ENCODE measurements around the gene PAX5.
"Not testable (repeated sequence)": the region's sequence is repeated elsewhere in the genome, so short reads cannot be mapped to it uniquely, and the experiment has no call there.

Gene PAX5

DNA sequence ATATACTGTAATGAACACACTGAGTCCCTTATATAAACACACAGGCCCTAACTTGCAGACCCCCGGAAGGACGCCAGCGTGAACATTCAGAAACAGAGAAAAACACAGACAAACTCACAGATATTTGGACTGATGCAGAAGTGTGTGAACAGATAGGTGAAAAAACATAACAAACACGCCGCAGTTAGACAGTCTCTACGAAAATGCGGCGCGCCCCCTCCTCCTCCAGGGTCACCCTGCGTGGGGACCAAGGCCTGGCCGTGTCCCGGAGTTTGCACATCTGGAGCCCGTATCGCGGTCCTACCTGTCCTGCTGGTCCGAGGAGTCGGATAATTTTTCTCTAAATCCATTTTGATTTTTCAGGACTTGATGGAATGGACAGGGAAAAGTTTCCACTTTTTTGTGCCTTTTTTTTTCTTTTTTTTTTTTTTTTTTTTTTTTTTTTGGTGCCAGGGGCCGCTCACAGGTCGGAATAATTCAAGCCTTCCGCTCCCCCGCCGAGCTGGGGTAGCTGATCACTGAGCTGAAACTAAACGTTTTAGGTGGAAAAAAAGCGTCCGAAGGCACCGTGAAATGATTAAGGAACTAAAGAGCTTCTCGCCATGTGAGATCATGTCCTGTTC lies at the start of gene PAX5:
Gene PAX5 (minus strand): TSS at position 587 of the 623 bp plus-strand sequence. CDS start 237 bp downstream, at position 350.
- Histone ChIP-seq H3K79me2 (ENCODE audit: low read length) (no peaks in the 10 kb centered on the region), H3K9ac (ENCODE audit: low read length) (no peak within 1 kb of the TSS; the same call in 1 of the 2 replicates), H3K27me3 (replicated peaks; ENCODE audit: insufficient read depth, low read length) (peaks cover 88% of the 10 kb centered on the region), H3K27ac (ENCODE audit: low read length) (no peak within 1 kb of the TSS), H3K4me3 (ENCODE audit: low read length) (peak within 1 kb of the TSS; percentile 54), H3F3A (ENCODE audit: insufficient read depth, low read length) (peaks cover 4% of the 10 kb centered on the region; the same call in 1 of the 2 replicates), H3K4me1 (ENCODE audit: low read length) (peaks cover 6% of the 10 kb centered on the region; the same call in 1 of the 2 replicates), H2AFZ (ENCODE audit: low read length) (peak within 1 kb of the TSS; percentile 74), H3K4me2 (ENCODE audit: low read depth, low read length) (peak within 1 kb of the TSS; percentile 95), H3K36me3 (replicated peaks; ENCODE audit: insufficient read depth, low read length) (no peaks in the 10 kb centered on the region), H3K9me3 (replicated peaks; ENCODE audit: insufficient read depth, low read length) (no peaks in the 10 kb centered on the region), H4K20me1 (ENCODE audit: insufficient read depth, low read length) (no peaks in the 10 kb centered on the region), H3K9me2 (replicated peaks; ENCODE audit: insufficient read depth, low read length) (no peaks in the 10 kb centered on the region)
- TF ChIP-seq EZH2phosphoT487 (IDR thresholded peaks at IDR 0.05; ENCODE audit: low read length) (no peak), EZH2 (optimal IDR thresholded peaks at IDR 0.05; ENCODE audit: low read depth, low read length) (no peak)
- TF ChIP-seq, protein P1, sequence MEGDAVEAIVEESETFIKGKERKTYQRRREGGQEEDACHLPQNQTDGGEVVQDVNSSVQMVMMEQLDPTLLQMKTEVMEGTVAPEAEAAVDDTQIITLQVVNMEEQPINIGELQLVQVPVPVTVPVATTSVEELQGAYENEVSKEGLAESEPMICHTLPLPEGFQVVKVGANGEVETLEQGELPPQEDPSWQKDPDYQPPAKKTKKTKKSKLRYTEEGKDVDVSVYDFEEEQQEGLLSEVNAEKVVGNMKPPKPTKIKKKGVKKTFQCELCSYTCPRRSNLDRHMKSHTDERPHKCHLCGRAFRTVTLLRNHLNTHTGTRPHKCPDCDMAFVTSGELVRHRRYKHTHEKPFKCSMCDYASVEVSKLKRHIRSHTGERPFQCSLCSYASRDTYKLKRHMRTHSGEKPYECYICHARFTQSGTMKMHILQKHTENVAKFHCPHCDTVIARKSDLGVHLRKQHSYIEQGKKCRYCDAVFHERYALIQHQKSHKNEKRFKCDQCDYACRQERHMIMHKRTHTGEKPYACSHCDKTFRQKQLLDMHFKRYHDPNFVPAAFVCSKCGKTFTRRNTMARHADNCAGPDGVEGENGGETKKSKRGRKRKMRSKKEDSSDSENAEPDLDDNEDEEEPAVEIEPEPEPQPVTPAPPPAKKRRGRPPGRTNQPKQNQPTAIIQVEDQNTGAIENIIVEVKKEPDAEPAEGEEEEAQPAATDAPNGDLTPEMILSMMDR (IDR thresholded peaks at IDR 0.05; ENCODE audit: low read length): no peak
- DNase-seq: no peak

DNA sequence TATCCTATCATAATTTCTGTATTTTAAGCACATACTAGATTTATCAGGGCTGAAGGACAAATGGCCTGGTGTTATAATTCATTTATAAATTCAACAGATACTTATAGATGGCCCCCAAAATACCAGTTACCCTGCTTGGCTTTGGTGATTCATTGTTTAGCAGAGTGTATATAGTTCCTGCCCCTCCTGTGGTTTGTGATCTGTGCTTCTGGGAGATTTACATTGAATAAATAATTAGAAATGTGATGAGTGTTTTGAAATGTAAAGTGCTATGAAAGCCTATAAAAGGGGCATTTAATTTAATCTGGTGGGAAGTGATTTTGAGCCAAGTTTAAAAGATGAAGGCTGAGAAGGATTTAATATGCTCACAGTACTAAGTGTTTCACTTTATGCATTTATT lies 49.6 kb upstream of the PAX5 start:
- no peaks in the 10 kb centered on the region for H3K9me3 ChIP-seq (replicated peaks; ENCODE audit: insufficient read depth, low read length)
- H3K79me2 ChIP-seq (ENCODE audit: low read length): peaks cover 50% of the 10 kb centered on the region
- H3K36me3 ChIP-seq (replicated peaks; ENCODE audit: insufficient read depth, low read length): no peaks in the 10 kb centered on the region
- no peaks in the 10 kb centered on the region for H3F3A ChIP-seq (ENCODE audit: insufficient read depth, low read length)
- no peak overlapping the region for H3K27ac ChIP-seq (ENCODE audit: low read length)
- peaks cover 9% of the 10 kb centered on the region; the same call in 1 of the 2 replicates for H3K4me1 ChIP-seq (ENCODE audit: low read length)
- H3K4me3 ChIP-seq (ENCODE audit: low read length): no peak overlapping the region
- H3K4me2 ChIP-seq (ENCODE audit: low read depth, low read length): no peak overlapping the region
- H3K9ac ChIP-seq (ENCODE audit: low read length): no peak overlapping the region
- TF ChIP-seq EZH2phosphoT487 (IDR thresholded peaks at IDR 0.05; ENCODE audit: low read length) (no peak), EZH2 (optimal IDR thresholded peaks at IDR 0.05; ENCODE audit: low read depth, low read length) (no peak)
- TF ChIP-seq, protein P1 (IDR thresholded peaks at IDR 0.05; ENCODE audit: low read length): no peak
- H3K9me2 ChIP-seq (replicated peaks; ENCODE audit: insufficient read depth, low read length): no peaks in the 10 kb centered on the region
- peaks cover 3% of the 10 kb centered on the region; the same call in 1 of the 2 replicates for H4K20me1 ChIP-seq (ENCODE audit: insufficient read depth, low read length)
- H2AFZ ChIP-seq (ENCODE audit: low read length): no peak overlapping the region
- H3K27me3 ChIP-seq (replicated peaks; ENCODE audit: insufficient read depth, low read length): no peaks in the 10 kb centered on the region
- no peak for DNase-seq

DNA sequence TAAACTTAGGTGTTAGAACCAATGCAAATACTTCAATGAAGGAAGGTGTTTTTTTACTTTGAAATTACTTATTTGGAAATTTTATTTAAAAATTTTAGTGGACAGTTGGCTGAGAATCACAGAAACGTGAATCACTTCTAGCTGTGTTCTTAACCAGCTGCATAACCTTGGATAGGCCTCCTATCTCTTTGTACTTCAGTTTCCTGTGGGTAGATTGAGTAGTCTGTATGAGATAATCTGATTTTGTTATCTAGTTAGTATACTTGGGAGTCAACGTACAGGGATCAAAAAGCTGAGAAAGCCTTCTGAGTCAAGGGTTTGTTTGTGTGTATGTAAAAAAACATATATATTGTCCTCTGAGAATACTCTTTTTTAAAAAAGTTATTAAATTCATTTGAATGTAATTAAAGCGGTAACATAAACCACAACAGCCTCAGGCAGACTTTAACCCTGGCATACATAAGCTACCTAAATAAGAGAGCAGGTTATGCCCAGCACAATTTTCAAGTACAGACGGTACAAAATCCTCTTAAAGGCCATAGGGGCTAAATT lies 48.2 kb upstream of the PAX5 start:
- Histone ChIP-seq H3K9ac (ENCODE audit: low read length) (no peak overlapping the region), H3K4me1 (ENCODE audit: low read length) (peaks cover 9% of the 10 kb centered on the region; the same call in 1 of the 2 replicates), H4K20me1 (ENCODE audit: insufficient read depth, low read length) (peaks cover 3% of the 10 kb centered on the region; the same call in 1 of the 2 replicates), H3K79me2 (ENCODE audit: low read length) (peaks cover 50% of the 10 kb centered on the region), H3K27me3 (replicated peaks; ENCODE audit: insufficient read depth, low read length) (no peaks in the 10 kb centered on the region), H3K4me2 (ENCODE audit: low read depth, low read length) (no peak overlapping the region), H2AFZ (ENCODE audit: low read length) (no peak overlapping the region), H3K27ac (ENCODE audit: low read length) (no peak overlapping the region), H3K4me3 (ENCODE audit: low read length) (no peak overlapping the region), H3K36me3 (replicated peaks; ENCODE audit: insufficient read depth, low read length) (no peaks in the 10 kb centered on the region), H3K9me3 (replicated peaks; ENCODE audit: insufficient read depth, low read length) (no peaks in the 10 kb centered on the region), H3K9me2 (replicated peaks; ENCODE audit: insufficient read depth, low read length) (no peaks in the 10 kb centered on the region), H3F3A (ENCODE audit: insufficient read depth, low read length) (no peaks in the 10 kb centered on the region)
- DNase-seq: no peak
- TF ChIP-seq, protein P1 (IDR thresholded peaks at IDR 0.05; ENCODE audit: low read length): no peak
- TF ChIP-seq EZH2 (optimal IDR thresholded peaks at IDR 0.05; ENCODE audit: low read depth, low read length) (no peak), EZH2phosphoT487 (IDR thresholded peaks at IDR 0.05; ENCODE audit: low read length) (no peak)

DNA sequence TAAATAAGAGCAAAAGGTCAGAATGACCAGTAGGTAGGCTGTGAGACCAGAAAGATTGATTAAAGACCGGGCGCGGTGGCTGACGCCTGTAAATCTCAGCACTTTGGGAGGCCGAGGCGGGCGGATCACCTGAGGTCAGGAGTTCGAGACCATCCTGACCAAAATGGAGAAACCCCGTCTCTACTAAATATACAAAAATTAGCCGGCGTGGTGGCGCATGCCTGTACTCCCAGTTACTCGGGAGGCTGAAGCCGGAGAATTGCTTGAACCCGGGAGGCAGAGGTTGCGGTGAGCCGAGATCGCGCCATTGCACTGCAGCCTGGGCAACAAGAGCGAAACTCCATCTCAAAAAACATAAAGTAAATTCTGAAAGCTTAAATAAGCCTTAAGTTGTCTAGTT lies 47.4 kb upstream of the PAX5 start:
- H3K27me3 ChIP-seq (replicated peaks; ENCODE audit: insufficient read depth, low read length); H3K9ac ChIP-seq (ENCODE audit: low read length); H3K36me3 ChIP-seq (replicated peaks; ENCODE audit: insufficient read depth, low read length); H4K20me1 ChIP-seq (ENCODE audit: insufficient read depth, low read length); H3K4me1 ChIP-seq (ENCODE audit: low read length); H3K9me2 ChIP-seq (replicated peaks; ENCODE audit: insufficient read depth, low read length); H3K27ac ChIP-seq (ENCODE audit: low read length); H3K4me2 ChIP-seq (ENCODE audit: low read depth, low read length); H2AFZ ChIP-seq (ENCODE audit: low read length); DNase-seq; H3F3A ChIP-seq (ENCODE audit: insufficient read depth, low read length); H3K4me3 ChIP-seq (ENCODE audit: low read length); H3K9me3 ChIP-seq (replicated peaks; ENCODE audit: insufficient read depth, low read length): not testable (repeated sequence)
- H3K79me2 ChIP-seq (ENCODE audit: low read length): peaks cover 50% of the 10 kb centered on the region

DNA sequence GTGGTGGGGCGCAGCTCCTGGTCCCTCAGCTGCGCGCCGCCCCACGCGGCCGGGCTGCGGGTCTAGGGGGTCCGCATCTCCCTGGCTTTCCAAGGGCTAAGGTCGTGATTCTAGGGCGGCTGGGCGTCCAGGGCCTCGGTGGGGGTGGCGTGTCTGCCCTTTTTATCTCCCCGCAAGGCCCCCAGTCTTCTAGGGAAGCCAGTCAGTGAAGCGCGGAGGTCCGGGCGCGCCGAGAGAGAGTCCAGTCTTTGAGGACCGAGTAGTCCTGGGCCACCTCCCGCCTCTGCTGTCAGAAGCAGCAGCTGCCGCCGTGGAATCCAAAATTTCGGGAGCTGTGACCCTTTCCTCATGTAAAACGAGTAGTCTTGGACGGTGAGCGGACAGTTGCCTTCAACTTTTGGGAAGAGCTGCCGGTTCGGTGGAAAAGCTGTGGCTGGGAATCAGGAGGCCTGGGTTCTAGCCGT lies 46.1 kb upstream of the PAX5 start:
- not testable (repeated sequence) for H3K9me3 ChIP-seq (replicated peaks; ENCODE audit: insufficient read depth, low read length)
- peaks cover 41% of the 10 kb centered on the region for H3K79me2 ChIP-seq (ENCODE audit: low read length)
- peak overlapping the region; percentile 99 for H2AFZ ChIP-seq (ENCODE audit: low read length)

More for the DNA sequence above, 46.1 kb upstream of the PAX5 start:
- Histone ChIP-seq H3K9ac (ENCODE audit: low read length) (peak overlapping the region; percentile 89), H3K27ac (ENCODE audit: low read length) (peak overlapping the region; percentile 43; the same call in 1 of the 2 replicates), H3K4me2 (ENCODE audit: low read depth, low read length) (peak overlapping the region; percentile 67), H3K4me3 (ENCODE audit: low read length) (peak overlapping the region; percentile 99)
- H3K27me3 ChIP-seq (replicated peaks; ENCODE audit: insufficient read depth, low read length); H3K4me1 ChIP-seq (ENCODE audit: low read length); H3F3A ChIP-seq (ENCODE audit: insufficient read depth, low read length); DNase-seq; H3K9me2 ChIP-seq (replicated peaks; ENCODE audit: insufficient read depth, low read length); H4K20me1 ChIP-seq (ENCODE audit: insufficient read depth, low read length); H3K36me3 ChIP-seq (replicated peaks; ENCODE audit: insufficient read depth, low read length): not testable (repeated sequence)
